Measurements from ENCODE around the gene AANAT.
"Not testable (repeated sequence)": the region's sequence is repeated elsewhere in the genome, so short reads cannot be mapped to it uniquely, and the experiment has no call there.

AANAT gene

GRCh38 chr17:76491271-76492122 lies 24.1 kb downstream of the AANAT start:
- no peak for DNase-seq

DNA sequence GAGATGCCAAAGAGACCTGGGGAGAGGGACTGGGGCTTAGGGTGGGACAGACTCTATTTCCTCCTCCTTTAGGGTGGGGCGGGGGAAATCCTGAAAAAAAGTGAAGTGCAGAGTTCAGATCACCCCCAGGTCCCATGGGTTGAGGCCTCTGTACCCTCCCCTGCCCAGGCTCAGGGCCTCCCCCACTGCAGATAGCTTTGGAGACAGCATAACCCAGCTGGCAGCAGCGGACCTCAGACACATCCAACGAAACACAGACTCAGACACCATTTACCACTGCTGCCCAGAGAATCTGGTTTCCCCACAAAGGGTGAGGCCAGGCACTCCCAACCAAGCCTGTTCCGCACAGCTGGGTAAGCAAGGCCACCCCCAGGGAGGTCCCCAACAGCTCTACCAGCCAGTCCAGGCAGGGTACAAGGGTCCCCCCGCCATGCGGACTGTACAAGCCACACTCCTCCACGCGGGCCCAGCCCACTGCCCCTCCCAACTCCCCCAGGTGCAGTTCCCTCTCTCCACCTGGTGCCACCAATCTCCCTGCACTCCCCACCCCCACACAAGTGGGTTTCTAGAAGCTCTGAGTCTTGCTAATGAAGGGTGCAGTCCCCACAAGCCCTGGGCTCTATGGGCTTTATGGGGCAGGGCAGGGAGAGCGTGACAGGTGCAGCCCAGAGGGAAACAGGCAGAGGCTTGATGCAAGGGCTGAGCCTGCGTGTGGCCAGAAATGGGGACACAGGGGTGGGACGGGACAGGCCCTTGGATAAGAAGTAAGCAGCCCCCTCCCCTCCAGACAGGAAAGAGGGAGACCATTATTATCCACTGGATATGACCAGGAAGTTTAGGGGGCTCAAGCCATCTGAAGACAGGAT lies 25.0 kb downstream of the AANAT start:
- DNase-seq, result no peak

DNA sequence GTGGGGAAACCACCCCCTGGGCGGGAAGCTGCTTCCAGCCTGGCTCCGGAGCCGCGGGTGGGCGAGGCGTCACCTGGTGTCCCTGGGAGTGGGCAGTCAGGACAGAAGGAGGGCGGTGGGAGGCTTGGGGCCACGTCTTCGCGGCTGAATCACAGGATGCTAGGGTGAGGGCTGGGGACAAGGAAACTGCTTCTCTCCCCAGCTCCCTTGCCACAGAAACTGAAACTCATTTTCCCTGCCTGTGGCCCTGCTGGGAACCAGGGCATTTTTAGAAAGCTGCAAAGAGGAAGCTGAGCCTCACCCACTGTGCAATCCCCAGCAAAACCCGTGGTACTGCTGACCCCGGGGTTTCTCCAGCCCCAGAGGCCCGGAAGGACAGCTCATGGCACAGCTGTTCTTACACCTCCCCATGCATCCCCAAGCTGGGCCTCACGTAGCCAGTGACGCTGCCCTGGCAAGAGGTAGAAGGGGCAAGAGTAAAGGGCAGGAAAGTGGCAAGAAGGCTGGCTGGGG lies 25.6 kb downstream of the AANAT start:
- no peak for DNase-seq

DNA sequence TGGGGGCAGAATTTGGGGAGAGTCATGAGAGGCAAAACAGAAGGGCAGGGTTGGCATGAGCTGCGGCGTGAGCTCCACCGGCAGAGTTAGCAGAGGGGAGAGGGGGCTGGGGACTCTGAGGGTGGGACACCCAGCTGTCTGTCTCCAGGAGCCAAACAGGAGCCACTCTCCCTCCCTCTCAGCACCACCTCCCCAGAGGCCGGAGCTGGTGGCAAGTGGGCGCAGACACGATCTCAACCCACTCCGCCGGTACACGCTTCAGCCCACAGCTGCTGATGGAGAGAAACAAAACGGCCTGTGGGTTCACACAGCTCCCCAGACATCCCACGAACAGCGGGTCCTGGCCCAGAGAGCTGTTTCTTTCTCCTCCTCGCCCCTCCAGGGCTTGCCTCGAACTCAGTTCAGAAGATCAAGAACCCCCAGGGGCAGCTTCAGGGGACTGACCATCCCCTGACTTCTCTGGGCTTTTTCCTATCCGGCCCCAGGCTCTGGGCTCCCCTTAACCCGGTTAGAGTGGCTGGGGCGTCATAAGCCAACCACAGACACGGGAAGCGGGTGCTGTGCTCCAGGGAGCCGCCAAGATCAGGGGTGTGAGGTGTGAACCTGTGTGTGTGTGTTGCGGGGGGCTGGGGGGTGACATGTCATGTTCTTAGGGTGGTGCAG lies 26.2 kb downstream of the AANAT start:
- no peak for DNase-seq

DNA sequence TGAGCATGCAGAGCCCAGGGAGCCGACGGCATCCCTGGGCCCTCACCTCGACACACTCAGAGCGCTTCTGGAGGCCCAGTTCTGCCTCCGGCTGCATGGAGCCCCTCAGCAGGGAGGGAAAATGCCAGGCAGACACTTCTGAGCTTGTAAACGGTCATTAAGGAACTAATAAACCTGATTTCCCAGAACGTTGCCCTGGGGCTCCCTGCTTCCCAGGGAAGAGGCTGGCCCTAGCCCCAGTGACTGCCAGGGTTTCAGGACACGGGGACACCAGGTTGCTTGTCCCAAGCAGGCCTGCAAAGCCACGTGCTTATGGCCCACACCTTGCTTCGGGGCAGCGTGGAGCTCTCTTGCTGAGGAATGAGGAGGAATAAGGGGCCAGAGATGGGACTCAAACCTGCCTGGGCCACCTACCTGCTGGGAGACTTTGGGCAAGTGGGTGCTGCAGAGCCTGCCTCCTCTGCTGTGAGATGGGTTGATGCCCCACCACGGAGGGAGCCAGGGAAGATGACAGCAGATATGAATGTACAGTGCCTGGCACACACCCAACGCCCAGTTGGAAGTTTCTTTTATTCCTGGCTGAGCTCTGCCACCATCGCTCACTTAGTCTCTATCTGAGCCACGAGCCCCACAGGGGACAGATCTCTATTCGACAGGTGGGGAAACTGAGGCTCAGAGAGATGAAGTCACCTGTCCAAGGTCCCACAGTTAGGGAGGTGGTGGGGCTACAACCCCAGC lies 28.4 kb downstream of the AANAT start:
- DNase-seq, result no peak

GRCh38 chr17:76496464-76496863 lies 29.1 kb downstream of the AANAT start:
- DNase-seq, result no peak

- DNase-seq, result no peak
Observed at GRCh38 chr17:76497699-76497978, 30.2 kb downstream of the AANAT start.

DNA sequence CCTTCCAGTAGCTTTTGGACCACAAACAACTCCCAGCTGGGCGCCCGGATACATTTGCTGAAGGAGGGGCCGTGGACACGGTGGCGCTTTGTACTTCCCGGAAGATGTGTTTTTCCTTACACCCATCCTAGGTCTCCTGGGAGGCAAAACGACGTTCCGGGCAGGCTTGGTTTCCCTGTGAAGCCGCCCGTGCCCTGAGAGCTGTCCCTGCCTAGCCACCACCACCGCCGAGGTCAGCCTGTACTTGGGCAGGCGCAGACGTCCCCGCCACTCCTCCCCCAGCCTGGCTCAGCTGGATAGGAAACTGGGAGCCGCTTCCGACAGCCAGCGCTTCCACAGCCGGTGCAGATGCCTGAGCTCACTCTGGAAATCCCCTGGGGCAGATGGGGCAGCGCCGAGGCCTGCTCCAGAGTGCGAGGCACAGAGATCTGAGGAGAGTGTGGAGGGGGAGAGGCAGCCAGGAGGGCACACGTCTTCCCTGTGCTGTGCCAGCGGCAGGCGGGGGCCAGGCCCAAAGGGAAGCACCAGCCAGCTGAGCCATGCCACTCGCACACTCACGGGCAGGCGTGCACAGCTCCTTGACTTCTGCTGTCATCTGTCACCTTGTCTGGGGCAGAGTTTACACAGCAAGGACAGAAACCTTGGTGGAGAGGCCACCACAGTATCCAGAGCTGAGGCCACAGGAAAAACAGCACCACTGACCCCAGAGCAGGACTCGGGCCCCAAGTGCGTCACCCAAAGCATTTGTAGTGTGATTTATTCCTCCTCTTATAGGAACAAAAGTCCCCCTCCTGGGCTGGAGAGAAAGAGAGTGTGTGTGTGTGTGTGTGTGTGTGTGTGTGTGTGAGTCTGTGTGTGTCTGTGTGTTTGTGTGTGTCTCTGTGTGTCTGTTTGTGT lies 30.8 kb downstream of the AANAT start:
- DNase-seq, result no peak

GRCh38 chr17:76498876-76499251 lies 31.5 kb downstream of the AANAT start:
- DNase-seq, result no peak

DNA sequence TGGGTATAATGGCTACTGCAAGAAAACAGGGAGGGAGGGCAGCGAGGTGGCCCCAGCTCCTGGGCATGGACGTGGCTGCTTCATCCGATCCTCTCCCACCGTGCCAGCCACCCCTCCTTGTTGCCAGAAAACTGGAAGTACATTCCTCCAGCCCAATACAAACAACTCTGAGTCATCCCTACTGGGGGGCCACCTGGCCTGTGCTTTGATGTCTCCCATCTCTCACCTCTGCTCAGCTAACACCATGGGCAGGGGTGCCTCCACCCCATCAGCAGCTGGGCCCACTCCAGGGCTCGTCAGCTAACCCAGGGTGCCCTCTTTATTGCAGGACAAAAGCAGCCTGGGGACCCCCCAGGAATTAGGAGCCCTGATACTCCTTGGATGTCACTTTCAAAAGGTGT lies 31.9 kb downstream of the AANAT start:
- DNase-seq, result no peak

DNA sequence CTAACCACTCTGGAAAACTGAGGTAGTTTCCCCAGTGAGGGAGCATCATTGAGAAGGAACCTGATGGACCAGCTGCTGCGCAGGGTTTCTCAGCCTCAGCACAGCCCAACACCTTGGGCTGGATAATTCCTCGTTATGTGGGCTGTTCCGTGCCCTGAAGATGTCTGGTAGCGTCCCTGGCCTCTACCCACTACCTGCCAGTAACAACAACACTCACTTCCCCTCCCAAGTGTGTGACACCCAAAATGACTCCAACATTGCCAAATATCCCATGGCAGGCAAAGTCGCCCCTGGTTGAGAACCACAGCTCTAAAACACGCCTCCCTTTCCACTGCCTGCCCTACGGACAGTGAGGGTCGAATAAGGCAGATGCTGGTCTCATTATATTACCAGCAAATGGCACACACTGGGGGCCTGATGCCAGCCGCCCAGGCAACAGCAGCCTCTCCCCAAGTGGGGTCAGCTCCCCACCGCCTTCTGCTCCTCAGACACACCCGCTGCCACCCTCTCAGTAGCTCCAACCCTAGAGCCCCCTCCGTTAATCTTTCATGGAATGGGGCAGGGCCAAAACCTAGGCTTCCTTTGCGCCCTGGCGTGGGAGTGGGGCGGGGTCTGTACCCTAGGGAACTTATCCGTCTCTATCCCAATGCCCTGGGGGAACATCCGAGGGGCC lies 32.8 kb downstream of the AANAT start:
- no peak for DNase-seq

DNA sequence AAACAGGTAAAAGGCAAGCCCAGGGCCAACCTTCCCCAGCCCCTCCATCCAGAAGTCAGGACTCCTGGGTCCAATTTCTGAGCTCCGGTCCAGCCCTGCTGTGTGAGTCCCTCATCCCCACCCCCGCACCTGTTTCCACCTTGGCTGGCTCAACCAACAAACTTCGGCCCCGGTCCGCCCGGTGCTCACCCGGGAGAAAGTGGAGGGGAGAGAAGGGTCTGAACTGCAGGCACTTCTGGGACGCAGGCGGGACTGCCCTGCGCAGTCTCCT lies 33.3 kb downstream of the AANAT start:
- DNase-seq, result no peak

DNA sequence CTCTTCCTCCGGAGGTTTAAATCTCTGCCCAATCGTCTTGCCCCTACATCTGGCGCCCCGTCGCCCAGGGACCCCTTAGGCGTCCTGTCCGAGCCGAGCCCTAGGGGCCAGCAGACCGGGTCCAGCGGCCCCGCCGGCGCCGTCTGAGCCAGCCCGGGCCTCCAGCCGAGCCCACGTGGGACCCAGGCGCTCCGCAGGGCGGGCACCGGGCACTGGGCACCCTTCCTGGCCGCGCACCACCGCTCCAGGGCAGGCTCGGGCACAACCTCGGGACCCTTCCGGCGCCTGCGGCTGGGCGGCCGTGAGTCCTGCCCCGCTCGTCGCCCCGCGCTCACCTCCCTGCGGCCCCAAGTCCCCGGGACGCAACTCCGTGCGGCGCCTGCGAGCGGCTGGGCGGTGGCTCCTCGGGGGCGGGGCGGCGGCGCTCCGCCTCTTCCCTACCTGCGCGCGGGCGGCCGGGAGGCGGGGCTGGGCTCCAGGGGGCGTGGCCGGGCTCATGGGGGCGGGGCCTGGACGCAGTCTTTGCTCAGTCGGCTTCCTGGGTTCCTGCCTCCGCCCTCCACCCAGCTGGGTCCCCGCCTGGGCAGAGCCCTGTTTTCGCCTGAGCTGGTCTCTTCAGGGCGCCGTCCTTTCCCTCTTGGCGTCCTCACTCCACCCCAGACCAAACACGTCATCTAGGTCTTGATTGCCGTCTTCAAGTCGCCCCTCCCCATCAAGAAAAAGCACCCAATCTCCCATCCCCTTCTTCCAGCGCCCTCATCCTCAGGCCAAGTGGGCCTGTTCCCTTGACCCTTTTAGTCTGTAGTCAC lies 33.8 kb downstream of the AANAT start, which contains the start of gene RHBDF2:
TSS of gene RHBDF2 (minus strand) at position 406 of the 809 bp plus-strand sequence. CDS start 19,899 bp downstream, outside the sequence.
- DNase-seq, result peak; percentile 66

DNA sequence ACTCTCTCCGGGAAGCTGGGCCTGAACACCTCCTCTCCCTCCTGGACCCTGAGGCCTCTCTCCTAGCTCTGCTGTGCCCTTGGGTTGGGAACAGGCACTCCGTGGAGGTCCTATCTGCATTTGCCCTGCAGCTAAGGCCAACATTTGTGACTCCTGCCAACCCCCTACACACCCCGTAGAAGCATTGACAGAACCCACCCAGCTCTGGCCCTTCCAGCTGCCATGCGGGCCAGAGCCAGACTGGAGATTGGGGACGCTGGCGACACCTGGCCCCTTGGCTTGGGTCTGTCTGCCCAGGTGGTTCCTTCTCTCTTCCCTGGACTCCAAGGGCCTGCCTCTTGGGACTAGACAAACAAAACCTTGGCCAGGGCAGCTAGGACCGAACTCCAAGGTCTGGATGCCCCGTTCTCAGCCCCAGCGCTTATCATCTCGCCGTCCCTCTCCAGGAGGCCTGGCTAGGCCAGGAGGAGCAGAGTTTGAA lies 34.5 kb downstream of the AANAT start:
- no peak for DNase-seq

GRCh38 chr17:76502341-76503211 lies 35.2 kb downstream of the AANAT start:
- DNase-seq, result no peak

DNA sequence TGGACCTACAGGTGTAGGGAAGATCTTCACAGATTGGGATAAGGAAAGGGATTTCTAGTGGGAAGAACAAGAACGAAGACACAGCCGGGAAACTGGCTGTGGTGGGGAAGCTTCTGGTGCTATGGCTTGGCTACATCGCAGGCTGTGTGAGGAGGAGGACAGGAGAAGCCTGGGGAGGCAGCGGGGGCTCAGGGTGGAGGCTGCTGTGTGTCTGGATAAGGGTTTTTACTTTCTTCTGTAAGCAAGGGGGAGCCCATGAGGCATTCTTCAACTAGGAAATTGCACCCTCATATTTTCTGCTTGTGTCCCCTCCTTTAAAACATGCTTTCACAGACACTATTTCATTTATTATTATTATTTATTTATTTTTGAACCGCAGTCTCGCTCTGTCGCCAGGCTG lies 36.7 kb downstream of the AANAT start:
- DNase-seq, result no peak

- peak; percentile 66 for DNase-seq
Observed at GRCh38 chr17:76506408-76507345, 39.3 kb downstream of the AANAT start.

DNA sequence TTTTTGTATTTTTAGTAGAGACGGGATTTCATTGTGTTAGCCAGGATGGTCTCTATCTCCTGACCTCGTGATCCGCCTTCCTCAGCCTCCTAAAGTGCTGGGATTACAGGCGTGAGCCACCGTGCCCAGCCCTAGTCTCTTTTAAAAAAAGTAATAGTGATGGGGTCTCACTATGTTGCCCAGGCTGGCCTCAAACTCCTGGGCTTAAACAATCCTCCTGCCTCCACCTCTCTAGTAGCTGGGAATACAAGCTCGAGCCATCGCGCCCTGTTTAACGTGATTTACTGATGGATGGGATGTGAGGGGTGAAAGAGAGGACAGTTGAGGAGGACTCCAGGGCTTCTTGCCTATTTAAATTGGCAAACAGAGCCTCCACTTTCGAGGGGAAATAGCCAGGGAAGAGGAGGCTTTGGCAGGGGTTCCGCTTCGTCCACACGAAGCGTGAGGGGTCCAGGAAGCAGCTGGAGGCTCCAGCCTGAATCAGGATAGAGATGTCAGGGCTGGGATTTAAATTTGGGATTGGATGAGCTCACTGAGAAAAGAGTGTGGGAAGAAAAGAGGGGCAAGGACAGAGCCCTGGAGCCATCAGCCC lies 41.2 kb downstream of the AANAT start:
- DNase-seq, result not testable (repeated sequence)
